Panc1 (cell line): Measurements from ENCODE around the gene HHEX. TPM values are rescaled to one million over a fixed set of nuclear protein-coding genes. Genes with fewer than 3 reads are reported as not detected.
"Not testable (repeated sequence)": the region's sequence is repeated elsewhere in the genome, so short reads cannot be mapped to it uniquely, and the experiment has no call there.

Experiments used
- ATAC-seq: fragments of 200-7000 bp; cut with Tn5 transposase; 2 replicates; pipeline ENCODE4 v1.9.1; 2020; ENCODE audit warnings: mild to moderate bottlenecking, moderate library complexity
- BruUV-seq: library from RNA; stranded (reverse); fragments of 400-500 nt; replicated peaks from 2 replicates; lab custom pipeline; 2021; lab: Mats Ljungman, UMichigan
- CTCF ChIA-PET: fragments of 300-600 bp; sonication (Branson Sonifier 250); formaldehyde crosslinking; loops from one replicate; lab custom pipeline; 2022; ENCODE audit warnings: antibody characterized with exemption; lab: Charles Lee
- POLR2A ChIA-PET: fragments of 300-600 bp; sonication (Branson Sonifier 250); formaldehyde crosslinking; loops from one replicate; lab custom pipeline; 2022; ENCODE audit warnings: antibody characterized with exemption; lab: Charles Lee
- DNase-seq: peaks from one replicate; pipeline ENCODE4 v3.0.0-alpha.2; 2010; ENCODE audit warnings: low read depth, low spot score
- H3K27ac ChIP-seq: 2 replicates; pipeline ENCODE4 v1.5.1; 2011; ENCODE audit warnings: mild to moderate bottlenecking, low read length, inconsistent platforms
- H3K27me3 ChIP-seq: fragments of 200-500 bp; sonication (Bioruptor generic); 2 replicates; pipeline ENCODE4 v1.6.0; 2014; ENCODE audit warnings: low read length, inconsistent platforms; ENCODE audit not compliant: control insufficient read depth, insufficient read depth
- H3K36me3 ChIP-seq: fragments of 200-500 bp; sonication (Bioruptor generic); 2 replicates; pipeline ENCODE4 v1.5.1; 2014; ENCODE audit warnings: inconsistent platforms, mild to moderate bottlenecking, low read length, moderate library complexity; ENCODE audit not compliant: control insufficient read depth, insufficient read depth
- H3K4me1 ChIP-seq: 2 replicates; pipeline ENCODE4 v1.5.1; 2011; ENCODE audit warnings: inconsistent platforms, mild to moderate bottlenecking, low read length, moderate library complexity; ENCODE audit not compliant: control insufficient read depth, insufficient read depth
- H3K4me3 ChIP-seq, 2 experiments: 2 replicates each; pipeline ENCODE4 v1.5.1; 2011 to 2012; ENCODE audit warnings: low read depth in 2 of 2, low read length in 2 of 2, mild to moderate bottlenecking in 2 of 2, inconsistent platforms in 1 of 2, moderate library complexity in 1 of 2
- H3K9me3 ChIP-seq: fragments of 200-500 bp; sonication (Bioruptor generic); 2 replicates; pipeline ENCODE4 v1.5.1; 2014; ENCODE audit warnings: low read depth, mild to moderate bottlenecking, inconsistent platforms, low read length, moderate library complexity; ENCODE audit not compliant: control insufficient read depth, insufficient read depth
- POLR2AphosphoS5 ChIP-seq: IDR thresholded peaks from 2 replicates; pipeline ENCODE4 v1.6.1; 2012; ENCODE audit warnings: mild to moderate bottlenecking, low read depth, low read length, moderate library complexity
- SIN3A ChIP-seq: IDR thresholded peaks from 2 replicates; pipeline ENCODE4 v1.6.1; 2012; ENCODE audit warnings: low read depth, mild to moderate bottlenecking, low read length, moderate library complexity, borderline replicate concordance; ENCODE audit not compliant: insufficient read depth
- TCF7L2 ChIP-seq: IDR thresholded peaks from 2 replicates; pipeline ENCODE4 v1.6.1; 2011; ENCODE audit warnings: mild to moderate bottlenecking, low read depth, low read length, inconsistent platforms
- in situ Hi-C: cut with HindIII; loops from 2 replicates; pipeline ENCODE4 v1.10.0; 2016; ENCODE audit warnings: low sequenced_read_pairs, low pct_unique_long_range_greater_than_20kb
- intact Hi-C: fragments of 100-400 bp; cut with micrococcal nuclease; formaldehyde crosslinking; loops from one replicate; pipeline ENCODE4 v1.10.0; 2022; ENCODE audit not compliant: unreplicated experiment
- total RNA-seq: library from RNA; stranded (reverse); gene quantifications from one replicate; pipeline ENCODE4 v1.2.1, GENCODE V29; 2021; ENCODE audit not compliant: unreplicated experiment
- TF ChIP-seq, protein P1 (sequence below), 2 experiments: IDR thresholded peaks; 2 replicates each; pipeline ENCODE4 v1.6.1; 2011 to 2012; ENCODE audit warnings: low read depth in 2 of 2, control low read depth in 1 of 2, low read length in 1 of 2, mild to moderate bottlenecking in 1 of 2, moderate library complexity in 1 of 2; ENCODE audit not compliant: insufficient read depth in 1 of 2
- TF ChIP-seq, protein P2 (sequence below): fragments of 450-650 bp; IDR thresholded peaks from 2 replicates; pipeline ENCODE4 v1.5.1; 2017; ENCODE audit warnings: mild to moderate bottlenecking

Gene HHEX
- total RNA-seq, 1 experiment from 2014 or later, result 10.1 TPM

DNA sequence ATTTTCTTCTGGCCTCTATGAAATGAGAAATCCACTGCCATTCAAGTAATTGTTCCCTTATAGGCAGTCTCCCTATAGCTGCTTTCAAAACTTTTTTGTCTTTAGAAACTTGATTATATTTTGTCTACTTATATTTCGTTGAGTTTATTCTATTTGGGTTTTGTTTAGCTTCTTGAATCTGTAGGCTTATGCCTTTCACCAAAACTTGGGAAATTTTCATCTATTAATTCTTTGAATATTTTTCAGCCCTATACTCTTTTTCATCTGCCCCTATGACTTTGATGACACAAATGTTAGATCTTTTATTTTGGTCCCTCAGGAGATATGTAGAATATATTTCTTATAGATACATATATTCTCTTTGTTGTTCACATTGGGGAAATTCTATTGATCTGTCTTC is 48.3 kb upstream of the HHEX start:
- no peak overlapping the region for H3K27ac ChIP-seq
- no TSS peak for BruUV-seq
- intact Hi-C loops, result no loop called here
- no peaks in the 10 kb centered on the region for H3K27me3 ChIP-seq
- peaks cover 46% of the 10 kb centered on the region for H3K36me3 ChIP-seq
- H3K9me3 ChIP-seq, result no peaks in the 10 kb centered on the region
- ChIA-PET CTCF (no interaction called here), POLR2A (interaction anchor here (0.6 kb wide), 1 partner anchor 64 kb away, joined by 10 read pairs; no protein-coding TSS in a partner anchor)
- no peak for ATAC-seq
- no peak for DNase-seq
- in situ Hi-C loops, result no loop called here
- peaks cover 7% of the 10 kb centered on the region for H3K4me1 ChIP-seq
- TF ChIP-seq POLR2AphosphoS5, result no peak
- TF ChIP-seq, protein P1, sequence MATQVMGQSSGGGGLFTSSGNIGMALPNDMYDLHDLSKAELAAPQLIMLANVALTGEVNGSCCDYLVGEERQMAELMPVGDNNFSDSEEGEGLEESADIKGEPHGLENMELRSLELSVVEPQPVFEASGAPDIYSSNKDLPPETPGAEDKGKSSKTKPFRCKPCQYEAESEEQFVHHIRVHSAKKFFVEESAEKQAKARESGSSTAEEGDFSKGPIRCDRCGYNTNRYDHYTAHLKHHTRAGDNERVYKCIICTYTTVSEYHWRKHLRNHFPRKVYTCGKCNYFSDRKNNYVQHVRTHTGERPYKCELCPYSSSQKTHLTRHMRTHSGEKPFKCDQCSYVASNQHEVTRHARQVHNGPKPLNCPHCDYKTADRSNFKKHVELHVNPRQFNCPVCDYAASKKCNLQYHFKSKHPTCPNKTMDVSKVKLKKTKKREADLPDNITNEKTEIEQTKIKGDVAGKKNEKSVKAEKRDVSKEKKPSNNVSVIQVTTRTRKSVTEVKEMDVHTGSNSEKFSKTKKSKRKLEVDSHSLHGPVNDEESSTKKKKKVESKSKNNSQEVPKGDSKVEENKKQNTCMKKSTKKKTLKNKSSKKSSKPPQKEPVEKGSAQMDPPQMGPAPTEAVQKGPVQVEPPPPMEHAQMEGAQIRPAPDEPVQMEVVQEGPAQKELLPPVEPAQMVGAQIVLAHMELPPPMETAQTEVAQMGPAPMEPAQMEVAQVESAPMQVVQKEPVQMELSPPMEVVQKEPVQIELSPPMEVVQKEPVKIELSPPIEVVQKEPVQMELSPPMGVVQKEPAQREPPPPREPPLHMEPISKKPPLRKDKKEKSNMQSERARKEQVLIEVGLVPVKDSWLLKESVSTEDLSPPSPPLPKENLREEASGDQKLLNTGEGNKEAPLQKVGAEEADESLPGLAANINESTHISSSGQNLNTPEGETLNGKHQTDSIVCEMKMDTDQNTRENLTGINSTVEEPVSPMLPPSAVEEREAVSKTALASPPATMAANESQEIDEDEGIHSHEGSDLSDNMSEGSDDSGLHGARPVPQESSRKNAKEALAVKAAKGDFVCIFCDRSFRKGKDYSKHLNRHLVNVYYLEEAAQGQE (IDR thresholded peaks at IDR 0.05; ENCODE audit: insufficient read depth in 1 of 2, low read depth in 2 of 2, low read length in 1 of 2), result no peak
- no peak for TF ChIP-seq TCF7L2
- TF ChIP-seq, protein P2, sequence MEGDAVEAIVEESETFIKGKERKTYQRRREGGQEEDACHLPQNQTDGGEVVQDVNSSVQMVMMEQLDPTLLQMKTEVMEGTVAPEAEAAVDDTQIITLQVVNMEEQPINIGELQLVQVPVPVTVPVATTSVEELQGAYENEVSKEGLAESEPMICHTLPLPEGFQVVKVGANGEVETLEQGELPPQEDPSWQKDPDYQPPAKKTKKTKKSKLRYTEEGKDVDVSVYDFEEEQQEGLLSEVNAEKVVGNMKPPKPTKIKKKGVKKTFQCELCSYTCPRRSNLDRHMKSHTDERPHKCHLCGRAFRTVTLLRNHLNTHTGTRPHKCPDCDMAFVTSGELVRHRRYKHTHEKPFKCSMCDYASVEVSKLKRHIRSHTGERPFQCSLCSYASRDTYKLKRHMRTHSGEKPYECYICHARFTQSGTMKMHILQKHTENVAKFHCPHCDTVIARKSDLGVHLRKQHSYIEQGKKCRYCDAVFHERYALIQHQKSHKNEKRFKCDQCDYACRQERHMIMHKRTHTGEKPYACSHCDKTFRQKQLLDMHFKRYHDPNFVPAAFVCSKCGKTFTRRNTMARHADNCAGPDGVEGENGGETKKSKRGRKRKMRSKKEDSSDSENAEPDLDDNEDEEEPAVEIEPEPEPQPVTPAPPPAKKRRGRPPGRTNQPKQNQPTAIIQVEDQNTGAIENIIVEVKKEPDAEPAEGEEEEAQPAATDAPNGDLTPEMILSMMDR, result no peak
- TF ChIP-seq SIN3A, result no peak
- no peak overlapping the region for H3K4me3 ChIP-seq

DNA sequence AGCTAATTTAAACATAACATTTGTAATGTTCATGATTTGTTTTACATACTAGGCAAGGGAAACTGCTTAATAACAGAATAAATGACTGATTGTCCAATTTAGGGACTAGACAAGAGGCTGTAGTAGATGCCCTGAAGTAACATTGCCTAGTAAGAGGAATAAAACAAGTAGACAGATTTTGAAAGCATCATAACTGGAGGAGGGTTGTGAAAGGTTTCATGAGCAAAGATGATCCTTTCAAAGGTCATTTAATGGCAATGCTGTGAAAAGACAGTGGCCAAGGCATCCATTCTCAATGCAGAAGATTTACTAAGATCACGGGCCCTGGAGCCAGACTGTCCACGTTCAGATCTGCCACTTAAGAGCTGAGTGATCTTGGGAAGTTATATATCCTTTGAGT is 44.8 kb upstream of the HHEX start:
- H3K27ac ChIP-seq, result no peak overlapping the region
- no peaks in the 10 kb centered on the region for H3K27me3 ChIP-seq
- in situ Hi-C loops, result no loop called here
- H3K9me3 ChIP-seq, result no peaks in the 10 kb centered on the region
- no peak for ATAC-seq
- peaks cover 51% of the 10 kb centered on the region for H3K36me3 ChIP-seq
- POLR2A ChIA-PET, result interaction anchor here (1.0 kb wide), 1 partner anchor 45 kb away, joined by 3 read pairs; no protein-coding TSS in a partner anchor
- H3K4me1 ChIP-seq, result peaks cover 7% of the 10 kb centered on the region
- TF ChIP-seq, protein P2, result no peak
- TF ChIP-seq SIN3A (no peak), TCF7L2 (no peak)
- BruUV-seq, result no TSS peak
- CTCF ChIA-PET, result no interaction called here
- H3K4me3 ChIP-seq, result no peak overlapping the region
- intact Hi-C loops, result no loop called here
- DNase-seq, result no peak

DNA sequence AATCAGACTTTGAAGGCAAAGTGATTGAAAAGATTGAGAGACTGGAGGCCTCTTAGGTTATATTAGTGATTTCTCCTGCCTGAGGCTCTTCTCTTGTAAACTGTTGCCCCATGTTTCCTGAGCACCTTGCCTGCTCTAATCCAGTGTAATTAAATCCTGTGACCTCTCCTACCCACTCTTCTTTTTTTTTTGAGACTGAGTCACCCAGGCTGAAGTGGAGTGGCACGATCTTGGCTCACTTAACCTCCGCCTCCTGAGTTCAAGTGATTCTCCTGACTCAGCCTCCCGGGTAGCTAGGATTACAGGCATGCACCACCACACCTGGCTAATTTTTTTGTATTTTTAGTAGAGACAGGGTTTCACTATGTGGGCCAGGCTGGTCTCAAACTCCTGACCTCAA is 38.9 kb upstream of the HHEX start:
- H3K36me3 ChIP-seq, result peaks cover 62% of the 10 kb centered on the region
- DNase-seq, H3K27me3 ChIP-seq, CTCF ChIA-PET, H3K4me1 ChIP-seq, POLR2A ChIA-PET, H3K4me3 ChIP-seq, intact Hi-C loops, in situ Hi-C loops, H3K9me3 ChIP-seq, BruUV-seq, H3K27ac ChIP-seq, ATAC-seq: not testable (repeated sequence)
